Muscle layer of colon (tissue), 2 donors: ENCODE data around the gene HOXA11.
A peak's percentile ranks its signal among the peaks of the same experiment; 100 is the strongest.

Source experiments
- H3K27ac ChIP-seq: one replicate; pipeline ENCODE4 v1.7.0; 2013; ENCODE audit warnings: low read depth, mild to moderate bottlenecking, low read length, moderate library complexity
- H3K27me3 ChIP-seq, 2 donors: one replicate each; pipeline ENCODE4 v1.7.0; 2013; ENCODE audit warnings: low read length in 2 of 2, mild to moderate bottlenecking in 2 of 2; ENCODE audit not compliant: insufficient read depth in 2 of 2, control insufficient read depth in 1 of 2
- H3K36me3 ChIP-seq: one replicate; pipeline ENCODE4 v1.7.0; 2013; ENCODE audit warnings: mild to moderate bottlenecking, low read length; ENCODE audit not compliant: insufficient read depth
- H3K4me1 ChIP-seq: one replicate; pipeline ENCODE4 v1.7.0; 2013; ENCODE audit warnings: mild to moderate bottlenecking, low read length; ENCODE audit not compliant: insufficient read depth
- H3K4me3 ChIP-seq, 2 donors: one replicate each; pipeline ENCODE4 v1.7.0; 2013; ENCODE audit warnings: low read length in 2 of 2, low read depth in 1 of 2, mild to moderate bottlenecking in 1 of 2, moderate library complexity in 1 of 2
- H3K9ac ChIP-seq: one replicate; pipeline ENCODE4 v1.7.0; 2013; ENCODE audit warnings: low read length
- H3K9me3 ChIP-seq: one replicate; pipeline ENCODE4 v1.7.0; 2013; ENCODE audit warnings: mild to moderate bottlenecking, low read length
- donor health status: abdominal sarcoma.
- donor health status: Adenocarcinoma of cecum.

HOXA11 gene

GRCh38 chr7:27156508-27156898 is 28.5 kb downstream of the HOXA11 start, which contains the start of gene HOXA7:
HOXA7 (minus strand) TSS chr7:27156675; CDS start chr7:27156545, 130 bp downstream.
- peaks cover 32% of the 10 kb centered on the region for H3K4me1 ChIP-seq
- peak within 1 kb of the TSS; percentile 49 for H3K9ac ChIP-seq
- peak within 1 kb of the TSS; percentile 82 to 96 for H3K4me3 ChIP-seq
- H3K27me3 ChIP-seq: peaks cover 0 to 19% of the 10 kb centered on the region in 2 donors
- H3K27ac ChIP-seq: peak within 1 kb of the TSS; percentile 98
- no peaks in the 10 kb centered on the region for H3K9me3 ChIP-seq
- H3K36me3 ChIP-seq: no peaks in the 10 kb centered on the region

- peaks cover 0 to 19% of the 10 kb centered on the region in 2 donors for H3K27me3 ChIP-seq
- peak overlapping the region; percentile 49 for H3K9ac ChIP-seq
- H3K27ac ChIP-seq: peak overlapping the region; percentile 98
- H3K36me3 ChIP-seq: no peaks in the 10 kb centered on the region
- H3K9me3 ChIP-seq: no peaks in the 10 kb centered on the region
- peaks cover 32% of the 10 kb centered on the region for H3K4me1 ChIP-seq
- H3K4me3 ChIP-seq: peak overlapping the region; percentile 82 to 96
Measured at GRCh38 chr7:27155816-27156507, 29.1 kb downstream of the HOXA11 start.

GRCh38 chr7:27154901-27155815 is 29.9 kb downstream of the HOXA11 start:
- Histone ChIP-seq H3K9me3 (no peaks in the 10 kb centered on the region), H3K27ac (peak overlapping the region; percentile 98), H3K27me3 (peaks cover 0 to 22% of the 10 kb centered on the region in 2 donors), H3K4me1 (peaks cover 33% of the 10 kb centered on the region), H3K9ac (peak overlapping the region; percentile 49), H3K36me3 (no peaks in the 10 kb centered on the region), H3K4me3 (peak overlapping the region; percentile 82 to 96)

GRCh38 chr7:27154369-27154768 is 30.7 kb downstream of the HOXA11 start:
- Histone ChIP-seq H3K27ac (no peak overlapping the region), H3K4me3 (peak overlapping the region in 1 of 2 donors; percentile 96), H3K36me3 (no peaks in the 10 kb centered on the region), H3K9ac (peak overlapping the region; percentile 13), H3K4me1 (peaks cover 38% of the 10 kb centered on the region), H3K27me3 (peaks cover 0 to 24% of the 10 kb centered on the region in 2 donors), H3K9me3 (no peaks in the 10 kb centered on the region)

GRCh38 chr7:27153526-27153925 is 31.5 kb downstream of the HOXA11 start:
- Histone ChIP-seq H3K27me3 (peaks cover 0 to 24% of the 10 kb centered on the region in 2 donors), H3K36me3 (no peaks in the 10 kb centered on the region), H3K4me3 (no peak overlapping the region), H3K9me3 (no peaks in the 10 kb centered on the region), H3K4me1 (peaks cover 44% of the 10 kb centered on the region), H3K27ac (peak overlapping the region; percentile 32), H3K9ac (no peak overlapping the region)

GRCh38 chr7:27152816-27153442 is 32.1 kb downstream of the HOXA11 start:
- H3K27ac ChIP-seq: peak overlapping the region; percentile 86
- peak overlapping the region; percentile 85 to 92 for H3K4me3 ChIP-seq
- peaks cover 0 to 24% of the 10 kb centered on the region in 2 donors for H3K27me3 ChIP-seq
- peaks cover 44% of the 10 kb centered on the region for H3K4me1 ChIP-seq
- H3K9me3 ChIP-seq: no peaks in the 10 kb centered on the region
- no peaks in the 10 kb centered on the region for H3K36me3 ChIP-seq
- peak overlapping the region; percentile 80 for H3K9ac ChIP-seq

GRCh38 chr7:27151931-27152815 is 32.9 kb downstream of the HOXA11 start, which contains the start of gene HOXA3:
HOXA3 (minus strand) TSS chr7:27152583; CDS start chr7:27110640, 41,943 bp downstream.
- Histone ChIP-seq H3K4me3 (peak within 1 kb of the TSS; percentile 85 to 92), H3K27me3 (peaks cover 0 to 24% of the 10 kb centered on the region in 2 donors), H3K4me1 (peaks cover 45% of the 10 kb centered on the region), H3K9ac (peak within 1 kb of the TSS; percentile 80), H3K9me3 (no peaks in the 10 kb centered on the region), H3K27ac (peak within 1 kb of the TSS; percentile 95), H3K36me3 (no peaks in the 10 kb centered on the region)

- Histone ChIP-seq H3K4me3 (peak overlapping the region; percentile 85 to 92), H3K9ac (peak overlapping the region; percentile 80), H3K4me1 (peaks cover 48% of the 10 kb centered on the region), H3K36me3 (no peaks in the 10 kb centered on the region), H3K27me3 (peaks cover 0 to 24% of the 10 kb centered on the region in 2 donors), H3K9me3 (no peaks in the 10 kb centered on the region), H3K27ac (peak overlapping the region; percentile 95)
Measured at GRCh38 chr7:27151341-27151930, 33.6 kb downstream of the HOXA11 start.

- Histone ChIP-seq H3K4me1 (peaks cover 50% of the 10 kb centered on the region), H3K27me3 (peaks cover 0 to 20% of the 10 kb centered on the region in 2 donors), H3K9ac (peak overlapping the region; percentile 80), H3K27ac (peak overlapping the region; percentile 95), H3K9me3 (no peaks in the 10 kb centered on the region), H3K36me3 (no peaks in the 10 kb centered on the region), H3K4me3 (peak overlapping the region; percentile 85 to 92)
Measured at GRCh38 chr7:27150568-27151340, 34.3 kb downstream of the HOXA11 start.
